ENCODE results near the gene HSPBP1.

Gene HSPBP1

GRCh38 chr19:55287361-55288079 is 7.6 kb upstream of the HSPBP1 start:
- TF ChIP-seq BACH2 (CRISPR knock-in tag; IDR thresholded peaks at IDR 0.05; ENCODE audit: borderline replicate concordance) (no peak), PPARA (CRISPR knock-in tag; IDR thresholded peaks at IDR 0.05; ENCODE audit: borderline replicate concordance) (no peak), RARB (CRISPR knock-in tag; IDR thresholded peaks at IDR 0.05) (no peak), GLIS3 (CRISPR knock-in tag; IDR thresholded peaks at IDR 0.05) (no peak), TCF4 (CRISPR knock-in tag; IDR thresholded peaks at IDR 0.05; ENCODE audit: borderline replicate concordance) (no peak), TOX (CRISPR knock-in tag; IDR thresholded peaks at IDR 0.05; ENCODE audit: borderline replicate concordance) (no peak), ZFP30 (CRISPR knock-in tag; IDR thresholded peaks at IDR 0.05) (no peak), TSHZ2 (CRISPR knock-in tag; IDR thresholded peaks at IDR 0.05) (no peak)
- TF ChIP-seq, protein P1, sequence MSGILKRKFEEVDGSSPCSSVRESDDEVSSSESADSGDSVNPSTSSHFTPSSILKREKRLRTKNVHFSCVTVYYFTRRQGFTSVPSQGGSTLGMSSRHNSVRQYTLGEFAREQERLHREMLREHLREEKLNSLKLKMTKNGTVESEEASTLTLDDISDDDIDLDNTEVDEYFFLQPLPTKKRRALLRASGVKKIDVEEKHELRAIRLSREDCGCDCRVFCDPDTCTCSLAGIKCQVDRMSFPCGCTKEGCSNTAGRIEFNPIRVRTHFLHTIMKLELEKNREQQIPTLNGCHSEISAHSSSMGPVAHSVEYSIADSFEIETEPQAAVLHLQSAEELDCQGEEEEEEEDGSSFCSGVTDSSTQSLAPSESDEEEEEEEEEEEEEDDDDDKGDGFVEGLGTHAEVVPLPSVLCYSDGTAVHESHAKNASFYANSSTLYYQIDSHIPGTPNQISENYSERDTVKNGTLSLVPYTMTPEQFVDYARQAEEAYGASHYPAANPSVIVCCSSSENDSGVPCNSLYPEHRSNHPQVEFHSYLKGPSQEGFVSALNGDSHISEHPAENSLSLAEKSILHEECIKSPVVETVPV (CRISPR knock-in tag; IDR thresholded peaks at IDR 0.05) = no peak

GRCh38 chr19:55285229-55285890 is 5.5 kb upstream of the HSPBP1 start:
- TF ChIP-seq SNAI2 (CRISPR knock-in tag; IDR thresholded peaks at IDR 0.05) (no peak), ZFP3 (CRISPR knock-in tag; IDR thresholded peaks at IDR 0.05) (no peak), GLIS3 (CRISPR knock-in tag; IDR thresholded peaks at IDR 0.05) (no peak), TSHZ2 (CRISPR knock-in tag; IDR thresholded peaks at IDR 0.05) (no peak), BACH2 (CRISPR knock-in tag; IDR thresholded peaks at IDR 0.05; ENCODE audit: borderline replicate concordance) (no peak), ESRRG (CRISPR knock-in tag; IDR thresholded peaks at IDR 0.05) (no peak), ISL1 (CRISPR knock-in tag; IDR thresholded peaks at IDR 0.05) (no peak), ZNF565 (CRISPR knock-in tag; conservative IDR thresholded peaks at IDR 0.05; ENCODE audit: low read depth) (no peak), ZNF70 (CRISPR knock-in tag; IDR thresholded peaks at IDR 0.05) (no peak), TCF4 (CRISPR knock-in tag; IDR thresholded peaks at IDR 0.05; ENCODE audit: borderline replicate concordance) (no peak), ARNTL (CRISPR knock-in tag; IDR thresholded peaks at IDR 0.05; ENCODE audit: borderline replicate concordance, low read depth) (no peak), ZC3H10 (CRISPR knock-in tag; IDR thresholded peaks at IDR 0.05) (no peak), CSDC2 (CRISPR knock-in tag; IDR thresholded peaks at IDR 0.05) (no peak), OSR1 (CRISPR knock-in tag; IDR thresholded peaks at IDR 0.05) (no peak), ZFP30 (CRISPR knock-in tag; IDR thresholded peaks at IDR 0.05) (no peak)
- TF ChIP-seq, protein P1 (CRISPR knock-in tag; IDR thresholded peaks at IDR 0.05) = no peak
- TF ChIP-seq, protein P2, sequence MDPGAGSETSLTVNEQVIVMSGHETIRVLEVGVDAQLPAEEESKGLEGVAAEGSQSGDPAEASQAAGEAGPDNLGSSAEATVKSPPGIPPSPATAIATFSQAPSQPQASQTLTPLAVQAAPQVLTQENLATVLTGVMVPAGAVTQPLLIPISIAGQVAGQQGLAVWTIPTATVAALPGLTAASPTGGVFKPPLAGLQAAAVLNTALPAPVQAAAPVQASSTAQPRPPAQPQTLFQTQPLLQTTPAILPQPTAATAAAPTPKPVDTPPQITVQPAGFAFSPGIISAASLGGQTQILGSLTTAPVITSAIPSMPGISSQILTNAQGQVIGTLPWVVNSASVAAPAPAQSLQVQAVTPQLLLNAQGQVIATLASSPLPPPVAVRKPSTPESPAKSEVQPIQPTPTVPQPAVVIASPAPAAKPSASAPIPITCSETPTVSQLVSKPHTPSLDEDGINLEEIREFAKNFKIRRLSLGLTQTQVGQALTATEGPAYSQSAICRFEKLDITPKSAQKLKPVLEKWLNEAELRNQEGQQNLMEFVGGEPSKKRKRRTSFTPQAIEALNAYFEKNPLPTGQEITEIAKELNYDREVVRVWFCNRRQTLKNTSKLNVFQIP (CRISPR knock-in tag; IDR thresholded peaks at IDR 0.05; ENCODE audit: borderline replicate concordance, low read depth) = no peak
- peak; percentile 15 for ATAC-seq

More at GRCh38 chr19:55287361-55288079, 7.6 kb upstream of the HSPBP1 start:
- no peak for ATAC-seq

Measured in SK-N-SH treated with all-trans-retinoic acid at 6 μM for 48 hours (cell line).